SK-N-SH (cell line): ENCODE results near the gene PTGIR. TPM values are rescaled to one million over a fixed set of nuclear protein-coding genes. Genes with fewer than 3 reads are reported as not detected.

Experiments
- CTCF ChIA-PET: fragments of 300-600, 350-600 bp; formaldehyde crosslinking; extraction: SDS; loops from one replicate; lab custom pipeline; 2021; lab: Yijun Ruan, JAX
- POLR2A ChIA-PET: fragments of 350-600 bp; sonication (Branson Sonifier 250); formaldehyde crosslinking; extraction: SDS; loops from one replicate; lab custom pipeline; 2020; ENCODE audit warnings: antibody characterized with exemption, inconsistent platforms; lab: Yijun Ruan, JAX
- DNase-seq: peaks from one replicate; pipeline ENCODE4 v3.0.0; 2012
- H2AFZ ChIP-seq: fragments of 200-600 bp; sonication (generic); 2 replicates; pipeline ENCODE4 v1.8.1; 2016; ENCODE audit warnings: antibody characterized with exemption, mild to moderate bottlenecking, low read depth
- H3F3A ChIP-seq: fragments of 200-600 bp; sonication (generic); replicated peaks from 2 replicates; pipeline ENCODE3; 2016; ENCODE audit warnings: antibody characterized with exemption, mild to moderate bottlenecking; ENCODE audit not compliant: insufficient read depth
- H3K27ac ChIP-seq, 2 experiments: fragments of 200-500 bp in 1 of 2; fragments of 200-600 bp in 1 of 2; sonication (Bioruptor generic) in 1 of 2; sonication (generic), shearing (Covaris generic) in 1 of 2; 2 replicates each; pipeline versions ENCODE4 v1.5.1 to v1.6.1; 2014 to 2016; ENCODE audit warnings: low read depth in 2 of 2, inconsistent platforms in 1 of 2, low read length in 1 of 2, mild to moderate bottlenecking in 1 of 2, mixed read lengths in 1 of 2
- H3K27me3 ChIP-seq: fragments of 200-600 bp; sonication (generic), shearing (Covaris generic); 2 replicates; pipeline ENCODE4 v1.6.1; 2016; ENCODE audit warnings: mixed run types; ENCODE audit not compliant: insufficient read depth
- H3K36me3 ChIP-seq, 2 experiments: fragments of 200-500 bp in 1 of 2; fragments of 200-600 bp in 1 of 2; sonication (Bioruptor generic) in 1 of 2; sonication (generic) in 1 of 2; replicated peaks in 1 of 2; 2 replicates each; pipeline versions ENCODE3 to v1.5.1; 2014 to 2016; ENCODE audit warnings: low read length in 1 of 2, mild to moderate bottlenecking in 1 of 2; ENCODE audit not compliant: insufficient read depth in 2 of 2, control insufficient read depth in 1 of 2
- H3K4me1 ChIP-seq, 2 experiments: fragments of 200-500 bp in 1 of 2; fragments of 200-600 bp in 1 of 2; sonication (Bioruptor generic) in 1 of 2; sonication (generic), shearing (Covaris generic) in 1 of 2; 2 replicates each; pipeline versions ENCODE4 v1.5.1 to v1.6.1; 2014 to 2016; ENCODE audit warnings: low read depth in 1 of 2, low read length in 1 of 2, mixed run types in 1 of 2; ENCODE audit not compliant: insufficient read depth in 2 of 2, control insufficient read depth in 1 of 2
- H3K4me2 ChIP-seq: fragments of 200-600 bp; sonication (generic), shearing (Covaris generic); 2 replicates; pipeline ENCODE4 v1.6.1; 2017; ENCODE audit warnings: mixed run types
- H3K4me3 ChIP-seq, 2 experiments: fragments of 200-500 bp in 1 of 2; fragments of 200-600 bp in 1 of 2; sonication (Bioruptor generic) in 1 of 2; sonication (generic), shearing (Covaris generic) in 1 of 2; 2 replicates each; pipeline versions ENCODE4 v1.5.1 to v1.8.1; 2014 to 2016; ENCODE audit warnings: low read depth in 2 of 2, inconsistent platforms in 1 of 2, low read length in 1 of 2, mild to moderate bottlenecking in 1 of 2, mixed read lengths in 1 of 2, moderate library complexity in 1 of 2
- H3K79me2 ChIP-seq: fragments of 200-600 bp; sonication (generic); 2 replicates; pipeline ENCODE4 v1.8.1; 2017; ENCODE audit warnings: mild to moderate bottlenecking; ENCODE audit not compliant: insufficient read depth
- H3K9ac ChIP-seq: fragments of 200-600 bp; sonication (generic); 2 replicates; pipeline ENCODE4 v1.6.1; 2017; ENCODE audit warnings: mixed run types
- H3K9me2 ChIP-seq: fragments of 200-600 bp; sonication (generic); 2 replicates; pipeline ENCODE4 v1.6.1; 2017; ENCODE audit warnings: mixed run types
- H3K9me3 ChIP-seq: fragments of 200-600 bp; sonication (generic); 2 replicates; pipeline ENCODE4 v1.6.1; 2017; ENCODE audit warnings: mixed run types, mild to moderate bottlenecking, moderate library complexity
- H4K20me1 ChIP-seq: fragments of 200-600 bp; sonication (generic); 2 replicates; pipeline ENCODE4 v1.6.1; 2017; ENCODE audit warnings: mild to moderate bottlenecking, mixed run types; ENCODE audit not compliant: insufficient read depth
- EZH2phosphoT487 ChIP-seq: fragments of 200-600 bp; sonication (generic); IDR thresholded peaks from 2 replicates; pipeline ENCODE4 v1.6.1; 2017; ENCODE audit warnings: low read depth, mixed run types, mild to moderate bottlenecking, antibody characterized with exemption, moderate library complexity, borderline replicate concordance
- POLR2AphosphoS5 ChIP-seq: IDR thresholded peaks from 2 replicates; pipeline ENCODE4 v1.6.1; 2012; ENCODE audit warnings: low read depth, low read length
- RCOR1 ChIP-seq: fragments of 150-350 bp; IDR thresholded peaks from 2 replicates; pipeline ENCODE4 v1.6.1; 2017; ENCODE audit warnings: antibody characterized with exemption, low read length
- RFX5 ChIP-seq: IDR thresholded peaks from 2 replicates; pipeline ENCODE4 v1.6.1; 2012; ENCODE audit warnings: mild to moderate bottlenecking, improper control_type of control experiment, low read length
- SIN3A ChIP-seq: IDR thresholded peaks from 2 replicates; pipeline ENCODE4 v1.6.1; 2012; ENCODE audit warnings: low read depth, mild to moderate bottlenecking, low read length, moderate library complexity, borderline replicate concordance
- WGBS: methylation state at CpG from one replicate; pipeline ENCODE4 v1.1.6; 2017; ENCODE audit warnings: low lambda C conversion rate; 5-methylcytosine and 5-hydroxymethylcytosine counted together
- polyA plus RNA-seq, 3 experiments: library from polyadenylated mRNA; depleted of rRNA; stranded (reverse); fragments of >200 nt; gene quantifications; 2 replicates each; pipeline ENCODE4 v1.2.3, GENCODE V29; 2012
- TF ChIP-seq, protein P1 (sequence below): IDR thresholded peaks from 2 replicates; pipeline ENCODE4 v1.6.1; 2012; ENCODE audit warnings: mild to moderate bottlenecking, low read depth, low read length, moderate library complexity
- TF ChIP-seq, protein P2 (sequence below): IDR thresholded peaks from 2 replicates; pipeline ENCODE4 v1.4.0; 2012; ENCODE audit warnings: low read depth, borderline replicate concordance
- TF ChIP-seq, protein P3 (sequence below): fragments of 150-350 bp; IDR thresholded peaks from 2 replicates; pipeline ENCODE4 v1.6.1; 2016; ENCODE audit warnings: mild to moderate bottlenecking, low read depth, low read length
- TF ChIP-seq, protein P4 (sequence below): IDR thresholded peaks from 2 replicates; pipeline ENCODE4 v1.4.0; 2012; ENCODE audit warnings: low read depth

Gene PTGIR
- polyA plus RNA-seq, 1 of the 3 experiments (the other 2 are of a cell fraction): 2.5 TPM

DNA sequence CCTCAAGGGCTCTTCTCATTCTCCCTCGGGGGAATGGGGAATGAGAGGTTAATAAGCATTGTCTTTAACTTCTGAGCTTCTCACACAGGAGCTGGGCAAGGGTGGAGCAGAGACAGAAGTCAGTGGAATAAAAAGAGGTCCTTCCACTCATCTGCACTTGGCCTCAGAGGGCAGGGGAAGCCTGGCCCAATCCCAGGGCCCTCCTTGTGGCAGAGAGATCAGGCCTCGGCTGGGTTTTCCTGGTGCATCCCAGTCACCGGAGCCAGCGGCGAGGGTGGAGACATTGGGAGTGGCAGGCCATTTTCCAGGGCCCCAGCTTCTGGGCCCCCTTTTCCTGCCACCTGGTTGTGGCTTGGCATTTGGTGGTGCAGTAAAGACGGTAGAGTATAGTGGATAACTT lies 13.1 kb downstream of the PTGIR start (continued):
- TF ChIP-seq, protein P1, sequence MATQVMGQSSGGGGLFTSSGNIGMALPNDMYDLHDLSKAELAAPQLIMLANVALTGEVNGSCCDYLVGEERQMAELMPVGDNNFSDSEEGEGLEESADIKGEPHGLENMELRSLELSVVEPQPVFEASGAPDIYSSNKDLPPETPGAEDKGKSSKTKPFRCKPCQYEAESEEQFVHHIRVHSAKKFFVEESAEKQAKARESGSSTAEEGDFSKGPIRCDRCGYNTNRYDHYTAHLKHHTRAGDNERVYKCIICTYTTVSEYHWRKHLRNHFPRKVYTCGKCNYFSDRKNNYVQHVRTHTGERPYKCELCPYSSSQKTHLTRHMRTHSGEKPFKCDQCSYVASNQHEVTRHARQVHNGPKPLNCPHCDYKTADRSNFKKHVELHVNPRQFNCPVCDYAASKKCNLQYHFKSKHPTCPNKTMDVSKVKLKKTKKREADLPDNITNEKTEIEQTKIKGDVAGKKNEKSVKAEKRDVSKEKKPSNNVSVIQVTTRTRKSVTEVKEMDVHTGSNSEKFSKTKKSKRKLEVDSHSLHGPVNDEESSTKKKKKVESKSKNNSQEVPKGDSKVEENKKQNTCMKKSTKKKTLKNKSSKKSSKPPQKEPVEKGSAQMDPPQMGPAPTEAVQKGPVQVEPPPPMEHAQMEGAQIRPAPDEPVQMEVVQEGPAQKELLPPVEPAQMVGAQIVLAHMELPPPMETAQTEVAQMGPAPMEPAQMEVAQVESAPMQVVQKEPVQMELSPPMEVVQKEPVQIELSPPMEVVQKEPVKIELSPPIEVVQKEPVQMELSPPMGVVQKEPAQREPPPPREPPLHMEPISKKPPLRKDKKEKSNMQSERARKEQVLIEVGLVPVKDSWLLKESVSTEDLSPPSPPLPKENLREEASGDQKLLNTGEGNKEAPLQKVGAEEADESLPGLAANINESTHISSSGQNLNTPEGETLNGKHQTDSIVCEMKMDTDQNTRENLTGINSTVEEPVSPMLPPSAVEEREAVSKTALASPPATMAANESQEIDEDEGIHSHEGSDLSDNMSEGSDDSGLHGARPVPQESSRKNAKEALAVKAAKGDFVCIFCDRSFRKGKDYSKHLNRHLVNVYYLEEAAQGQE: no peak

DNA sequence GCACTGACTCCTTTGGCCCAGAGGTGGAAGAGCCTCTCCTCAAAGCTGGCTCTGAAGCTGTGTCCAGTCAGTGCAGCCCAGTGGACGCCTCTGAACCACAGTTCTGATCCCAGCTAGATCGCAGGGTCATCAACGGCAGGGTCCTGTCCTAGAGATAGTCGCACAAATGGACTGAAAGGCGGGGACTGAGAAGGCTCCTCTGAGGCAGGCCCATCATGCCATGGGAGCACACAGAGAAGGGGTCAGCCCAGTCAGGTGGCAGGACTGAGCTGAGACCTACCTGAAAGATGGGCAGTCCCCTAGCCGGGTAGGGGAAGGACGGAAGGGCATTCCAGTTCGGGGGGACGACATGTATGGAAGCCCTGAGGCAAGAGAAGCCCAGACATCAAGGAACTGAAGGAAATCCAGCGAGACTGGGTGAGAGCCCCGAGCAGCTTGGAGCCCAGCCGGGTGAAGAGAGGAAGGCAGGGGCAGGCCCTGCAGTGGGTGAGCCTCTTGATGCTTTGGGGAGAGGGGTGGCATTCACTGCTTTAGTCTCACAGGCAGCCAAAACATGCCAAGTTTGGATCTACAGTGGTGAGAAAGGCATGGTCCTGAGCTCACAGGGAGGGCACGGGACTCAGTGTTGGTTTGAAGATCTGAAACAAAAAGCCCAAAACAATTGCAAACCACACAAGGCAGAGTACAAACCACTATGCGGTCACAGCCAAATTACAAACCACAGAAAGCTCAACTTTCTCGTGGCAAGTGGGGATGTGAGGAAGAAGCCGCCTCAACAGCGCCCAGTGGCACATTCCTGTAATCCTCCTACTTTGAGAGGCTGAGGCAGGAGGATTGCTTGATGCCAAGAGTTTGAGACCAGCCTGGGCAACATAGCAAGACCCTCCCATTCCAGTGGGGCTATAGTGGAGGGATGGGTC lies 13.8 kb downstream of the PTGIR start:
- Histone ChIP-seq H3K9me2 (no peaks in the 10 kb centered on the region), H2AFZ (no peak overlapping the region), H3K4me3 (no peak overlapping the region), H3K79me2 (peaks cover 8% of the 10 kb centered on the region; the same call in 1 of the 2 replicates), H3K27ac (peak overlapping the region in 1 of 2 experiments; percentile 18; a peak in 1 of 4 replicates), H3K27me3 (no peaks in the 10 kb centered on the region), H4K20me1 (peaks cover 2% of the 10 kb centered on the region; the same call in 1 of the 2 replicates), H3K9me3 (no peaks in the 10 kb centered on the region), H3K4me1 (peaks cover 0 to 14% of the 10 kb centered on the region in 2 experiments; a peak in 1 of 4 replicates), H3K4me2 (no peak overlapping the region), H3K36me3 (peaks cover 19 to 45% of the 10 kb centered on the region in 2 experiments), H3F3A (peaks cover 4% of the 10 kb centered on the region), H3K9ac (no peak overlapping the region)
- 87% methylated on average over 14 of the region's 17 CpGs for WGBS
- peak; percentile 10 for DNase-seq
- CTCF ChIA-PET: interaction anchor here (0.7 to 23.7 kb wide), 10 partner anchors 9 to 137 kb away, joined by 3 to 471 read pairs (median 4); partner anchors contain the start of genes CALM3 and DACT3
- POLR2A ChIA-PET: interaction anchor here (1.0 to 2.0 kb wide), 5 partner anchors 9 to 105 kb away, joined by 3 to 7 read pairs (median 5); partner anchors contain the start of gene CALM3
- TF ChIP-seq RCOR1: no peak
- TF ChIP-seq POLR2AphosphoS5: 0 out of 2 replicates have a peak, but pooled peaks have one; percentile 5
- TF ChIP-seq SIN3A: 0 out of 2 replicates have a peak, but pooled peaks have one; percentile 26
- TF ChIP-seq, protein P2, sequence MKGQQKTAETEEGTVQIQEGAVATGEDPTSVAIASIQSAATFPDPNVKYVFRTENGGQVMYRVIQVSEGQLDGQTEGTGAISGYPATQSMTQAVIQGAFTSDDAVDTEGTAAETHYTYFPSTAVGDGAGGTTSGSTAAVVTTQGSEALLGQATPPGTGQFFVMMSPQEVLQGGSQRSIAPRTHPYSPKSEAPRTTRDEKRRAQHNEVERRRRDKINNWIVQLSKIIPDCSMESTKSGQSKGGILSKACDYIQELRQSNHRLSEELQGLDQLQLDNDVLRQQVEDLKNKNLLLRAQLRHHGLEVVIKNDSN: no peak

DNA sequence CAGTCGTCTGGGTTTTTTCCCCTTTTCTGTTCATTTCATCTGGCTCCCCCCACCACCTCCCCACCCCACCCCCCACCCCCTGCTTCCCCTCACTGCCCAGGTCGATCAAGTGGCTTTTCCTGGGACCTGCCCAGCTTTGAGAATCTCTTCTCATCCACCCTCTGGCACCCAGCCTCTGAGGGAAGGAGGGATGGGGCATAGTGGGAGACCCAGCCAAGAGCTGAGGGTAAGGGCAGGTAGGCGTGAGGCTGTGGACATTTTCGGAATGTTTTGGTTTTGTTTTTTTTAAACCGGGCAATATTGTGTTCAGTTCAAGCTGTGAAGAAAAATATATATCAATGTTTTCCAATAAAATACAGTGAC lies 14.5 kb downstream of the PTGIR start:
- Histone ChIP-seq H3K36me3 (peaks cover 19 to 52% of the 10 kb centered on the region in 2 experiments), H4K20me1 (peaks cover 9% of the 10 kb centered on the region)
- TF ChIP-seq, protein P3, sequence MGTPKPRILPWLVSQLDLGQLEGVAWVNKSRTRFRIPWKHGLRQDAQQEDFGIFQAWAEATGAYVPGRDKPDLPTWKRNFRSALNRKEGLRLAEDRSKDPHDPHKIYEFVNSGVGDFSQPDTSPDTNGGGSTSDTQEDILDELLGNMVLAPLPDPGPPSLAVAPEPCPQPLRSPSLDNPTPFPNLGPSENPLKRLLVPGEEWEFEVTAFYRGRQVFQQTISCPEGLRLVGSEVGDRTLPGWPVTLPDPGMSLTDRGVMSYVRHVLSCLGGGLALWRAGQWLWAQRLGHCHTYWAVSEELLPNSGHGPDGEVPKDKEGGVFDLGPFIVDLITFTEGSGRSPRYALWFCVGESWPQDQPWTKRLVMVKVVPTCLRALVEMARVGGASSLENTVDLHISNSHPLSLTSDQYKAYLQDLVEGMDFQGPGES: no peak
- TF ChIP-seq SIN3A (no peak), EZH2phosphoT487 (no peak), RFX5 (no peak)
- TF ChIP-seq, protein P4, sequence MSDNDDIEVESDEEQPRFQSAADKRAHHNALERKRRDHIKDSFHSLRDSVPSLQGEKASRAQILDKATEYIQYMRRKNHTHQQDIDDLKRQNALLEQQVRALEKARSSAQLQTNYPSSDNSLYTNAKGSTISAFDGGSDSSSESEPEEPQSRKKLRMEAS: no peak
- TF ChIP-seq, protein P2: no peak

More for the DNA sequence above, 14.5 kb downstream of the PTGIR start:
- Histone ChIP-seq H3K4me1 (peaks cover 0 to 22% of the 10 kb centered on the region in 2 experiments; a peak in 1 of 4 replicates), H3K9me3 (no peaks in the 10 kb centered on the region), H3K4me2 (no peak overlapping the region), H3K9ac (no peak overlapping the region), H3K27ac (peak overlapping the region in 1 of 2 experiments; percentile 48; a peak in 1 of 4 replicates), H3K4me3 (no peak overlapping the region; a peak in 1 of 4 replicates), H2AFZ (no peak overlapping the region), H3K27me3 (no peaks in the 10 kb centered on the region), H3K79me2 (peaks cover 15% of the 10 kb centered on the region; the same call in 1 of the 2 replicates), H3K9me2 (no peaks in the 10 kb centered on the region), H3F3A (peaks cover 4% of the 10 kb centered on the region)
- DNase-seq: peak; percentile 5
- WGBS: 70% methylated on average over 5 of the region's 5 CpGs
- POLR2A ChIA-PET: interaction anchor here (1.0 kb wide), 1 partner anchor 10 kb away, joined by 6 read pairs; no protein-coding TSS in a partner anchor
- CTCF ChIA-PET: interaction anchor here (1.2 to 23.7 kb wide), 4 partner anchors 8 to 118 kb away, joined by 4 to 471 read pairs (median 8); partner anchors contain the start of gene DACT3
